DND-41 (cell line): ENCODE measurements around the gene METAP2.

ENCODE experiments used
- ATAC-seq: fragments of 200-7000 bp; cut with Tn5 transposase; 3 replicates; pipeline ENCODE4 v1.9.1; 2021; ENCODE audit warnings: low read depth; ENCODE audit not compliant: insufficient read depth
- DNase-seq: peaks from one replicate; pipeline ENCODE4 v3.0.0-alpha.2; 2020
- H2AFZ ChIP-seq: 2 replicates; pipeline ENCODE4 v1.6.0; 2012; ENCODE audit warnings: low read depth, low read length
- H3K27ac ChIP-seq: 2 replicates; pipeline ENCODE4 v1.5.1; 2012; ENCODE audit warnings: low read length, inconsistent platforms
- H3K27me3 ChIP-seq: fragments of 200-600 bp; sonication (generic); 2 replicates; pipeline ENCODE4 v1.6.0; 2012; ENCODE audit warnings: low read length, mild to moderate bottlenecking, inconsistent platforms; ENCODE audit not compliant: insufficient read depth, poor library complexity
- H3K36me3 ChIP-seq: 2 replicates; pipeline ENCODE4 v1.5.1; 2012; ENCODE audit warnings: low read length, inconsistent platforms; ENCODE audit not compliant: insufficient read depth
- H3K4me1 ChIP-seq: 2 replicates; pipeline ENCODE4 v1.5.1; 2012; ENCODE audit warnings: mild to moderate bottlenecking, low read length; ENCODE audit not compliant: insufficient read depth
- H3K4me2 ChIP-seq: 2 replicates; pipeline ENCODE4 v1.6.0; 2012; ENCODE audit warnings: mild to moderate bottlenecking, moderate library complexity, low read length, inconsistent platforms; ENCODE audit not compliant: insufficient read depth
- H3K4me3 ChIP-seq, 2 experiments: fragments of 200-600 bp in 1 of 2; shearing (Covaris generic) in 1 of 2; 2 replicates each; pipeline ENCODE4 v1.5.1; 2012 to 2016; ENCODE audit warnings: inconsistent platforms in 2 of 2, low read length in 2 of 2, mild to moderate bottlenecking in 2 of 2, low read depth in 1 of 2, moderate library complexity in 1 of 2
- H3K79me2 ChIP-seq: 2 replicates; pipeline ENCODE4 v1.6.0; 2012; ENCODE audit warnings: low read length, inconsistent platforms; ENCODE audit not compliant: insufficient read depth
- H3K9ac ChIP-seq: 2 replicates; pipeline ENCODE4 v1.6.0; 2012; ENCODE audit warnings: low read depth, mild to moderate bottlenecking, inconsistent platforms, low read length, moderate library complexity
- H3K9me3 ChIP-seq: 2 replicates; pipeline ENCODE4 v1.5.1; 2012; ENCODE audit warnings: low read length, moderate library complexity, mild to moderate bottlenecking, inconsistent platforms; ENCODE audit not compliant: insufficient read depth, severe bottlenecking
- H4K20me1 ChIP-seq: 2 replicates; pipeline ENCODE4 v1.6.0; 2012; ENCODE audit warnings: low read length; ENCODE audit not compliant: insufficient read depth
- CTCF ChIP-seq: IDR thresholded peaks from 2 replicates; pipeline ENCODE4 v1.5.1; 2012; ENCODE audit warnings: borderline replicate concordance, low read length, moderate library complexity, mild to moderate bottlenecking; ENCODE audit not compliant: poor library complexity, severe bottlenecking; ENCODE audit errors: extremely low read depth
- EZH2 ChIP-seq: IDR thresholded peaks from 3 replicates; pipeline ENCODE4 v1.6.1; 2012; ENCODE audit warnings: borderline replicate concordance, low read depth, mild to moderate bottlenecking, moderate library complexity, low read length, inconsistent platforms; ENCODE audit not compliant: severe bottlenecking

Gene METAP2

GRCh38 chr12:95504140-95504539 lies 30.2 kb downstream of the METAP2 start:
- TF ChIP-seq CTCF (no peak), EZH2 (no peak)
- Histone ChIP-seq H3K4me3 (no peak overlapping the region), H4K20me1 (no peaks in the 10 kb centered on the region), H3K27ac (no peak overlapping the region), H3K27me3 (no peaks in the 10 kb centered on the region), H3K36me3 (peaks cover 74% of the 10 kb centered on the region), H3K79me2 (peaks cover 29% of the 10 kb centered on the region; the same call in 1 of the 2 replicates), H3K4me1 (no peaks in the 10 kb centered on the region), H3K9ac (no peak overlapping the region), H2AFZ (no peak overlapping the region), H3K4me2 (no peak overlapping the region), H3K9me3 (no peaks in the 10 kb centered on the region)
- DNase-seq (no peak), ATAC-seq (no peak)

DNA sequence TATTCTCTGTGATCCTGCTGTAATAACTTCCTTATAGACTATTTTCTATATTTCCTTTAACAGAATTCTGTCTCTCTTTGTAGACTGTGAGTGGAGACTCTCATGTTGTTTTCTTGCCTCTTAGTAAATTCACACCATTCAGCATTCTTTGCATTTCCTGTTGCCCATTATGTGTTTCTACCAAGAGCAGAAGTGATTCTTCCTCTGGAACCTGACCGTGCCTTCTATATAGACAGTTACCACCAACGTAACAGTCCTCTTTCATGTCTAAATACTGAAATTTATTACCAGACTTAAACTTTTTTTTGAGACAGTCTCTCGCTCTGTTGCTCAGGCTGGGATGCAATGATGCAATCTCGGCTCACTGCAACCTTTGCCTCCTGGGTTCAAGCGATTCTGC lies 31.1 kb downstream of the METAP2 start:
- Histone ChIP-seq H3K9ac (no peak overlapping the region), H3K9me3 (no peaks in the 10 kb centered on the region), H3K4me2 (no peak overlapping the region), H4K20me1 (no peaks in the 10 kb centered on the region), H3K4me1 (no peaks in the 10 kb centered on the region), H3K27me3 (no peaks in the 10 kb centered on the region), H3K79me2 (peaks cover 23% of the 10 kb centered on the region; the same call in 1 of the 2 replicates), H3K4me3 (no peak overlapping the region), H3K27ac (no peak overlapping the region), H3K36me3 (peaks cover 73% of the 10 kb centered on the region), H2AFZ (no peak overlapping the region)
- TF ChIP-seq EZH2 (no peak), CTCF (no peak)
- ATAC-seq (no peak), DNase-seq (no peak)

- no peak overlapping the region for H3K4me2 ChIP-seq
- H3K9me3 ChIP-seq: no peaks in the 10 kb centered on the region
- H3K79me2 ChIP-seq: peaks cover 13% of the 10 kb centered on the region; the same call in 1 of the 2 replicates
- H3K27me3 ChIP-seq: no peaks in the 10 kb centered on the region
- no peak for DNase-seq
- H3K4me3 ChIP-seq: no peak overlapping the region
- H3K9ac ChIP-seq: no peak overlapping the region
- H3K36me3 ChIP-seq: peaks cover 84% of the 10 kb centered on the region
- H2AFZ ChIP-seq: no peak overlapping the region
- peaks cover 4% of the 10 kb centered on the region; the same call in 1 of the 2 replicates for H4K20me1 ChIP-seq
- TF ChIP-seq CTCF: no peak
- no peak overlapping the region for H3K27ac ChIP-seq
- no peak for ATAC-seq
- no peaks in the 10 kb centered on the region for H3K4me1 ChIP-seq
Measured at GRCh38 chr12:95506707-95507523, 33.0 kb downstream of the METAP2 start.
